NK-92 (cell line): ENCODE measurements around the gene PRKCD.

Source experiments
- DNase-seq: peaks from one replicate; lab custom pipeline; 2025; ENCODE audit not compliant: unreplicated experiment; lab: John Stamatoyannopoulos, UW

Gene PRKCD

GRCh38 chr3:53230789-53231188 is 69.8 kb downstream of the PRKCD start:
- no peak for DNase-seq

GRCh38 chr3:53231532-53232511 is 70.8 kb downstream of the PRKCD start:
- no peak for DNase-seq

- no peak for DNase-seq
These were observed 71.8 kb downstream of the PRKCD start for GRCh38 chr3:53232641-53233377.

GRCh38 chr3:53234130-53234840 is 73.3 kb downstream of the PRKCD start:
- DNase-seq: no peak

DNA sequence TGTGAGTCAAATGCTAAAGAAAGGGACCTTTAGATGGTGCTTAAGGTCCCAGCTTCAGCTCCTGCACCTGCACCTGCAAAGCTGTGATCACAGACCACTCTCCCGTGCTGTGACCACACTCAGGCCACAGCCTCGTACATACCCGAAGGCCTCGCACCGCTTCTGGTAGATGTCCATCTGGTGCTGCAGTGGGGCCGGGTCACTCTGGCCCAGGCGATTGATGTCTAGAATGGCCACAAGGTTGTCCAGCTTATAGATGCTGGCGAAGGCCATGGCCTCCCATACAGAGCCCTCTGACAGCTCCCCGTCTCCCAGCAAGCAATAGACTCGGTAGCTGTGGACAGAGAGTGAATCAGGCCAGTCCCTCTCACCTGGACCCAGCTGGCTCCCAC is 73.8 kb downstream of the PRKCD start:
- DNase-seq: no peak

GRCh38 chr3:53235545-53235944 is 74.5 kb downstream of the PRKCD start:
- DNase-seq: no peak

- DNase-seq: no peak
These were observed 75.3 kb downstream of the PRKCD start for GRCh38 chr3:53236112-53236841.

DNA sequence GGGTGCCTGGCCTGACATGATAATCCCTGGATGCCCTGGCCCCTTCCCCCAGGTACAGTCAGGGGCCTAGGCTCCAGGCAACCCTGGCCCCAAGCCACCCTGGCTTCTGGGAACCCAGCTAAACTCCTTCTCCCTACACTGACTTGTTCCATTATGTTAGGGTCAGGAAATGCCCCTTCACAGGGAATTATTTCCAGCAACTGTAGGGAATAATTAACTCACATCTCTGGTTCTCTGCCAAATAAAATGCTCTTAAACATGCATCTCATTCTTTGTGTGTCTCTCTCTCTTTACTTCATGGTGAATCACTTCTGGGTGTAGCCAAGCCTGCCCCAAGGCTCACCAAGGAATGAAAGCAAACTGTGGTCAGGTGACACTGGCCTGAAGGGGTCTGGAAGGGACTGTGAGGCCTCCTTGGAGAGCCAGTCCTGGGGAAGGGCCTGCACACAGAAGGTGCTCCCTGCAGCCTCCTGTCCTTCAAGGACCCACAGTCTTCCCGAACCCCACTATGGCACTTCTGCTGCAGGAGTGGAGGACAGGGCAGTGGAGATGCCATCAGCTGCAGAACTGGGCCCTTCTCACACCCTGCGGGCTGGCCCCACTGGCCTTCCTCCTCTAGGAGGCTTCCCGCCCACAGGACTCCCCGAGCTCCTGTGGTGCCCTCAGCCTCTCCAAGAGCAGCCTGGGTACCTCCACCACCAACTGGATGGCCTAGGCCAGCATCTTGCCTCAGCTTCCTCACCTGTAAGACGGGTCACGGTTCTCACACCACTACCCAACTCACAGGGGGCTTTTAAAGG is 77.2 kb downstream of the PRKCD start:
- DNase-seq: no peak

- DNase-seq: no peak
These were observed 77.9 kb downstream of the PRKCD start for GRCh38 chr3:53238886-53239285.

DNA sequence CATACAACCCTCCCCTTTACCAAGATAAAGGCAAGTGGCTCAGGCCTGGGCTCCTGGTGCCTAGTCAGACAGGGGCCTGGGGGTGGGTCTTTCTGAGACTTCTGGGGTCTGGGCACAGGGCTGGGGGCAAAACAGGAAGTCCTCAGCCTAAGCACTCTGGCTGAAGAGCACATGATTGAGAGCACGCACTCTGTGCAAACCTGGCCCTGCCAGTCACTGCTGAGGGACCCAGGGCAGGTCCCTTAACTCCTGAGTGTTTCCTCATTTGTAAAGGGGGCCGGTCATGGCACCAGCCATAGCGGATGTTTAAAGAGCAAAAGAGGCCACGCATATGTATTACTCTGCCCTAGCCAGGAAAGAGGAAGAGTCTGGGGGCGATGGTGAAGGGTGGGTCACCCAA is 78.8 kb downstream of the PRKCD start:
- DNase-seq: no peak

GRCh38 chr3:53240989-53241972 is 80.3 kb downstream of the PRKCD start:
- DNase-seq: no peak

DNA sequence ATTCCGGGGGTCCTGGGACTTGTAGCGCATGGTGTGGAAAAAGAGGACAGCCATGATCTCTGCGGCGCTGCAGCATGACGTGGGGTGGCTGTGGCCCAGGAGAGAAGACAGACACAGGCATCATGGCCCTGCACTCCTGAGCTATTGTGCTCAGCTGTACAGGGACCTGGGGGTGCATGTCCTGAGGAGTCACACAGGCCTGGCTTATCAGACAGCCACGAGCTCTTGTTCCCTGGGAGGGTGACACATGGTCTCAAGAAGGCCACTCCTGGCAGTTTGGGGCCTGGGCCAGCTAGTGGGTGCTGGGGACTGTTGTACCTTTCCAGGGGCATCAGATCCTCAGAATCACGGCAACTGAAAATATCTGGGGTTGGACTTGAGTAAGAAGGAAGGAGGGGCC is 81.1 kb downstream of the PRKCD start:
- no peak for DNase-seq
